Activated naive CD4-positive, alpha-beta T cell treated with anti-CD3 and anti-CD28 coated beads for 36 hours (primary cell): ENCODE data around the gene TEX44. TPM values are rescaled to one million over a fixed set of nuclear protein-coding genes. Genes with fewer than 3 reads are reported as not detected.

Experiments used
- CTCF ChIA-PET: fragments of 350-600 bp; sonication (Branson Sonifier 250); formaldehyde crosslinking; loops from one replicate; lab custom pipeline; 2021; ENCODE audit warnings: antibody characterized with exemption; lab: Charles Lee
- DNase-seq: peaks from one replicate; pipeline ENCODE4 v3.0.0-alpha.2; 2020
- H3K27ac Mint-ChIP-seq: one replicate; pipeline ENCODE4 v1.8.0; 2021; ENCODE audit warnings: mild to moderate bottlenecking, mixed read lengths
- H3K27me3 Mint-ChIP-seq: one replicate; pipeline ENCODE4 v1.8.0; 2021; ENCODE audit warnings: low read depth, mixed read lengths
- H3K36me3 Mint-ChIP-seq: one replicate; pipeline ENCODE4 v1.8.0; 2021; ENCODE audit warnings: low read depth, mixed read lengths
- H3K4me1 Mint-ChIP-seq: one replicate; pipeline ENCODE4 v1.8.0; 2021; ENCODE audit warnings: low read depth, mixed read lengths
- H3K4me3 Mint-ChIP-seq: one replicate; pipeline ENCODE4 v1.8.0; 2021; ENCODE audit warnings: mild to moderate bottlenecking, moderate library complexity, mixed read lengths
- H3K9me3 Mint-ChIP-seq: one replicate; pipeline ENCODE4 v1.8.0; 2021; ENCODE audit warnings: mixed read lengths
- intact Hi-C: fragments of 100-400 bp; cut with micrococcal nuclease; formaldehyde crosslinking; loops from one replicate; pipeline ENCODE4 v1.15.1; 2023
- total RNA-seq, 2 experiments: library from RNA; stranded (reverse); gene quantifications; one replicate each; pipeline ENCODE4 v1.2.3, GENCODE V29; 2021

The TEX44 gene
- total RNA-seq, 2 experiments from 2014 or later, result not detected

- H3K27ac Mint-ChIP-seq, result no peak overlapping the region
- no peak for DNase-seq
- H3K4me3 Mint-ChIP-seq, result no peak overlapping the region
- CTCF ChIA-PET, result interaction anchor here (1.2 kb wide), 1 partner anchor 15 kb away, joined by 3 read pairs; no protein-coding TSS in a partner anchor
- peaks cover 16% of the 10 kb centered on the region for H3K4me1 Mint-ChIP-seq
- no peaks in the 10 kb centered on the region for H3K36me3 Mint-ChIP-seq
- H3K9me3 Mint-ChIP-seq, result no peaks in the 10 kb centered on the region
- intact Hi-C loops, result no loop called here
- no peaks in the 10 kb centered on the region for H3K27me3 Mint-ChIP-seq
These were observed 33.8 kb downstream of the TEX44 start for GRCh38 chr2:231626449-231626848.

- Mint-ChIP-seq H3K9me3 (no peaks in the 10 kb centered on the region), H3K27ac (no peak overlapping the region), H3K36me3 (no peaks in the 10 kb centered on the region), H3K4me3 (no peak overlapping the region), H3K27me3 (no peaks in the 10 kb centered on the region), H3K4me1 (peaks cover 7% of the 10 kb centered on the region)
- CTCF ChIA-PET, result interaction anchor here (0.7 to 1.2 kb wide), 6 partner anchors 10 to 713 kb away, joined by 3 to 5 read pairs (median 3); no protein-coding TSS in a partner anchor
- no peak for DNase-seq
- intact Hi-C loops, result no loop called here
These were observed 34.9 kb downstream of the TEX44 start for GRCh38 chr2:231627384-231628120.

GRCh38 chr2:231632559-231633142, 40.0 kb downstream of the TEX44 start:
- Mint-ChIP-seq H3K27me3 (no peaks in the 10 kb centered on the region), H3K4me3 (no peak overlapping the region), H3K4me1 (peaks cover 6% of the 10 kb centered on the region), H3K36me3 (no peaks in the 10 kb centered on the region), H3K9me3 (no peaks in the 10 kb centered on the region), H3K27ac (no peak overlapping the region)
- intact Hi-C loops, result no loop called here
- DNase-seq, result no peak
- CTCF ChIA-PET, result interaction anchor here (0.6 to 1.7 kb wide), 3 partner anchors 42 to 150 kb away, joined by 3 to 5 read pairs (median 3); no protein-coding TSS in a partner anchor

- intact Hi-C loops, result no loop called here
- peak; percentile 43 for DNase-seq
- Mint-ChIP-seq H3K4me3 (no peak overlapping the region), H3K36me3 (no peaks in the 10 kb centered on the region), H3K27ac (peak overlapping the region; percentile 40), H3K9me3 (no peaks in the 10 kb centered on the region), H3K4me1 (peaks cover 2% of the 10 kb centered on the region), H3K27me3 (no peaks in the 10 kb centered on the region)
- CTCF ChIA-PET, result interaction anchor here (0.6 to 1.7 kb wide), 3 partner anchors 42 to 151 kb away, joined by 3 to 5 read pairs (median 3); no protein-coding TSS in a partner anchor
These were observed 40.7 kb downstream of the TEX44 start for GRCh38 chr2:231633241-231633976.

- DNase-seq, result no peak
- Mint-ChIP-seq H3K27ac (no peak overlapping the region), H3K36me3 (no peaks in the 10 kb centered on the region), H3K4me1 (peaks cover 2% of the 10 kb centered on the region), H3K27me3 (no peaks in the 10 kb centered on the region), H3K4me3 (no peak overlapping the region), H3K9me3 (no peaks in the 10 kb centered on the region)
- intact Hi-C loops, result no loop called here
- CTCF ChIA-PET, result interaction anchor here (0.7 kb wide), 1 partner anchor 9 kb away, joined by 3 read pairs; no protein-coding TSS in a partner anchor
These were observed 41.7 kb downstream of the TEX44 start for GRCh38 chr2:231634412-231634811.

- Mint-ChIP-seq H3K27me3 (no peaks in the 10 kb centered on the region), H3K9me3 (no peaks in the 10 kb centered on the region), H3K27ac (no peak overlapping the region), H3K4me1 (peaks cover 2% of the 10 kb centered on the region), H3K4me3 (no peak overlapping the region), H3K36me3 (no peaks in the 10 kb centered on the region)
- intact Hi-C loops, result no loop called here
- DNase-seq, result no peak
- CTCF ChIA-PET, result interaction anchor here (0.6 to 0.7 kb wide), 2 partner anchors 10 to 42 kb away, joined by 3 read pairs; no protein-coding TSS in a partner anchor
These were observed 42.5 kb downstream of the TEX44 start for GRCh38 chr2:231634951-231635875.

GRCh38 chr2:231640241-231640640, 47.6 kb downstream of the TEX44 start:
- H3K4me3 Mint-ChIP-seq, result no peak overlapping the region

GRCh38 chr2:231640641-231641111, 48.0 kb downstream of the TEX44 start:
- no peak overlapping the region for H3K4me3 Mint-ChIP-seq
- CTCF ChIA-PET, result interaction anchor here (0.6 to 1.4 kb wide), 3 partner anchors 19 to 234 kb away, joined by 3 to 4 read pairs (median 3); no protein-coding TSS in a partner anchor
- no peaks in the 10 kb centered on the region for H3K27me3 Mint-ChIP-seq
- peaks cover 18% of the 10 kb centered on the region for H3K4me1 Mint-ChIP-seq
- no peak overlapping the region for H3K27ac Mint-ChIP-seq
- H3K9me3 Mint-ChIP-seq, result no peaks in the 10 kb centered on the region
- no peak for DNase-seq
- no peaks in the 10 kb centered on the region for H3K36me3 Mint-ChIP-seq
- intact Hi-C loops, result no loop called here

More at GRCh38 chr2:231640241-231640640, 47.6 kb downstream of the TEX44 start:
- Mint-ChIP-seq H3K27me3 (no peaks in the 10 kb centered on the region), H3K36me3 (no peaks in the 10 kb centered on the region), H3K27ac (no peak overlapping the region), H3K4me1 (peaks cover 18% of the 10 kb centered on the region), H3K9me3 (no peaks in the 10 kb centered on the region)
- intact Hi-C loops, result no loop called here
- DNase-seq, result no peak
- CTCF ChIA-PET, result interaction anchor here (1.4 kb wide), 1 partner anchor 19 kb away, joined by 3 read pairs; no protein-coding TSS in a partner anchor

- Mint-ChIP-seq H3K4me1 (peaks cover 18% of the 10 kb centered on the region), H3K27me3 (no peaks in the 10 kb centered on the region), H3K27ac (peak overlapping the region; percentile 57), H3K4me3 (peak overlapping the region; percentile 62), H3K36me3 (no peaks in the 10 kb centered on the region), H3K9me3 (no peaks in the 10 kb centered on the region)
- DNase-seq, result peak; percentile 89
- CTCF ChIA-PET, result interaction anchor here (0.8 to 2.3 kb wide), 5 partner anchors 16 to 71 kb away, joined by 3 to 8 read pairs (median 5); no protein-coding TSS in a partner anchor
- intact Hi-C loops, result loop anchor here (1.0 to 2.0 kb wide), 2 partner anchors 20 to 31 kb away; no protein-coding TSS in a partner anchor
These were observed 50.2 kb downstream of the TEX44 start for GRCh38 chr2:231642631-231643494.

- Mint-ChIP-seq H3K36me3 (no peaks in the 10 kb centered on the region), H3K4me3 (no peak overlapping the region), H3K27ac (peak overlapping the region; percentile 57), H3K4me1 (peaks cover 18% of the 10 kb centered on the region), H3K9me3 (no peaks in the 10 kb centered on the region), H3K27me3 (no peaks in the 10 kb centered on the region)
- CTCF ChIA-PET, result interaction anchor here (2.1 to 2.3 kb wide), 2 partner anchors 32 to 71 kb away, joined by 6 to 8 read pairs; no protein-coding TSS in a partner anchor
- no peak for DNase-seq
- intact Hi-C loops, result loop anchor here (2.0 kb wide), 1 partner anchor 19 kb away; no protein-coding TSS in a partner anchor
These were observed 50.8 kb downstream of the TEX44 start for GRCh38 chr2:231643495-231643888.
